Astrocyte of the cerebellum (primary cell): Measurements from ENCODE around the gene BSG.

Experiments used
- DNase-seq: peaks from one replicate; pipeline ENCODE4 v3.0.0-alpha.2; 2011; ENCODE audit warnings: low read depth
- H3K4me3 ChIP-seq: 2 replicates; pipeline ENCODE4 v1.5.1; 2011; ENCODE audit warnings: mild to moderate bottlenecking, low read depth, low read length, moderate library complexity
- in situ Hi-C: cut with HindIII; loops from 2 replicates; pipeline ENCODE4 v1.10.0; 2017; ENCODE audit warnings: low sequenced_read_pairs
- TF ChIP-seq, protein P1 (sequence below): IDR thresholded peaks from 2 replicates; pipeline ENCODE4 v1.5.1; 2012; ENCODE audit warnings: low read length, low read depth, moderate library complexity, mild to moderate bottlenecking; ENCODE audit errors: missing control alignments

The BSG gene

DNA sequence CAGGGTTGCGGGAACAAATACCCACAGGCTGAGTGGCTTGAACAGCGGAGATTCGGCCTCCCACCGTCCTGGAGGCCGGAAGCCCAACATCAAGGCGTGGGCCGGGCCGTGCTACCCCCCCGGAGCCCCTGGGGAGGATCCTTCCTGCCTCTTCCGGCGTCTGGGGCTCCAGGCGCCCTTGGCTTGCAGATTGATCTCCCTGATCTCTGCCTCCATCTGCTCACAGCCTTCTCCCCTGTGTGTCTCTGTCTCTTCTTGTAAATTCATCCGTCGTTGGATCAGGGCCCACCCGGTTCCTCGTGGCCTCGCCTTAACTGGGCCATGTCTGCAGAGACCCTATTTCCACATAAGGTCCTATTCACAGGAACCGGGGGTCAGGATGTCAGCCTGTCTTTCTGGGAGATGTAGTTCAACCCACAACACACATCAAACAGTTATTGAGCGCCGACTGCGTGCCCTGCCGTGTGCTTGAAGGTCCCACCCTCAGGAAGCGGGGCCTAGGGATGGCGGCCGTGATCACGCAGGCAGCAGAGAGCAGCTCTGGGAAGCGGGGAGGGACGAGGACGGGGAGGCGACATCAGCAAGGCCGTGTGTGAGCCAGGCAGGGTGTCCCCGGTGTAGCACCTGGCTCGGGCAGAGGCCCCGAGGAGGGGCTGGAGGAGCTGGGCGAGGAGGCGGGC lies 38.5 kb downstream of the BSG start:
- no peak overlapping the region for H3K4me3 ChIP-seq
- in situ Hi-C loops: no loop called here
- DNase-seq: peak; percentile 92
- TF ChIP-seq, protein P1, sequence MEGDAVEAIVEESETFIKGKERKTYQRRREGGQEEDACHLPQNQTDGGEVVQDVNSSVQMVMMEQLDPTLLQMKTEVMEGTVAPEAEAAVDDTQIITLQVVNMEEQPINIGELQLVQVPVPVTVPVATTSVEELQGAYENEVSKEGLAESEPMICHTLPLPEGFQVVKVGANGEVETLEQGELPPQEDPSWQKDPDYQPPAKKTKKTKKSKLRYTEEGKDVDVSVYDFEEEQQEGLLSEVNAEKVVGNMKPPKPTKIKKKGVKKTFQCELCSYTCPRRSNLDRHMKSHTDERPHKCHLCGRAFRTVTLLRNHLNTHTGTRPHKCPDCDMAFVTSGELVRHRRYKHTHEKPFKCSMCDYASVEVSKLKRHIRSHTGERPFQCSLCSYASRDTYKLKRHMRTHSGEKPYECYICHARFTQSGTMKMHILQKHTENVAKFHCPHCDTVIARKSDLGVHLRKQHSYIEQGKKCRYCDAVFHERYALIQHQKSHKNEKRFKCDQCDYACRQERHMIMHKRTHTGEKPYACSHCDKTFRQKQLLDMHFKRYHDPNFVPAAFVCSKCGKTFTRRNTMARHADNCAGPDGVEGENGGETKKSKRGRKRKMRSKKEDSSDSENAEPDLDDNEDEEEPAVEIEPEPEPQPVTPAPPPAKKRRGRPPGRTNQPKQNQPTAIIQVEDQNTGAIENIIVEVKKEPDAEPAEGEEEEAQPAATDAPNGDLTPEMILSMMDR: no peak

DNA sequence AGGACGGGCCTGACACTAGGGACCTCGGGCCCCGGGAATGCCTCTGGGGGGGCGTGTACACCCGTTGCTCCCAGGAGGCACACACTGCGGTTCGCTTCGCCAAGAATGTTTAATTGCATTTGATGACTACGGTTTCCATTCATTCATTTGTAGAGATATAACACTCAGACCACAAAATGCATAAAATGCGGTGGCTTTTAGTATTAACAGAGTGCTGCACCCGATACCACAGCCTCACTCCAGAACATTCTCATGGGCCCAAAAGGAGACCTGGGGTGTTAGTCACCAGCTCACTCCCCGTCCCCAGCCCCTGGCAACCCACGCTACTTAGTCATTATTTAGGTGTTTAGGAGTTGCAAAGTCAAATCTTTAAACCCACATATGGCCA lies 39.1 kb downstream of the BSG start:
- no peak overlapping the region for H3K4me3 ChIP-seq
- peak; percentile 98 for DNase-seq
- TF ChIP-seq, protein P1: no peak
- in situ Hi-C loops: no loop called here

DNA sequence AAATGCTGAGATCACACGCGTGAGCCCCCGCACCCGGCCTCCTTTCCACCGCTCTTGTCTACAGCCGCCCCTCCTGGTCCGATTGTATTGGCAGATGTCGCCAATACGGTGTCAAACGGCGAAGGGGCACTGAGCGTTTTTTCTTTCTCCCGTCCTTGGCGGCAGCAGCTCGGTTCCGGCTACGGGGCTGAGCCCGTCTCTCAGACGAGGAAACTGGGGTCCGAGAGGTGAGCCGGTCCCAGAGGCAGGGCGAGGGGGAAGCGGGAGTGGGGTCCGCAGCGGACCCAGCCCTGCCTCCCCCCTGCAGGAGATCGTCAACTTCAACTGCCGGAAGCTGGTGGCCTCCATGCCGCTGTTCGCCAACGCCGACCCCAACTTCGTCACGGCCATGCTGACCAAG lies 40.5 kb downstream of the BSG start:
- no peak overlapping the region for H3K4me3 ChIP-seq
- in situ Hi-C loops: no loop called here
- TF ChIP-seq, protein P1: no peak
- no peak for DNase-seq

DNA sequence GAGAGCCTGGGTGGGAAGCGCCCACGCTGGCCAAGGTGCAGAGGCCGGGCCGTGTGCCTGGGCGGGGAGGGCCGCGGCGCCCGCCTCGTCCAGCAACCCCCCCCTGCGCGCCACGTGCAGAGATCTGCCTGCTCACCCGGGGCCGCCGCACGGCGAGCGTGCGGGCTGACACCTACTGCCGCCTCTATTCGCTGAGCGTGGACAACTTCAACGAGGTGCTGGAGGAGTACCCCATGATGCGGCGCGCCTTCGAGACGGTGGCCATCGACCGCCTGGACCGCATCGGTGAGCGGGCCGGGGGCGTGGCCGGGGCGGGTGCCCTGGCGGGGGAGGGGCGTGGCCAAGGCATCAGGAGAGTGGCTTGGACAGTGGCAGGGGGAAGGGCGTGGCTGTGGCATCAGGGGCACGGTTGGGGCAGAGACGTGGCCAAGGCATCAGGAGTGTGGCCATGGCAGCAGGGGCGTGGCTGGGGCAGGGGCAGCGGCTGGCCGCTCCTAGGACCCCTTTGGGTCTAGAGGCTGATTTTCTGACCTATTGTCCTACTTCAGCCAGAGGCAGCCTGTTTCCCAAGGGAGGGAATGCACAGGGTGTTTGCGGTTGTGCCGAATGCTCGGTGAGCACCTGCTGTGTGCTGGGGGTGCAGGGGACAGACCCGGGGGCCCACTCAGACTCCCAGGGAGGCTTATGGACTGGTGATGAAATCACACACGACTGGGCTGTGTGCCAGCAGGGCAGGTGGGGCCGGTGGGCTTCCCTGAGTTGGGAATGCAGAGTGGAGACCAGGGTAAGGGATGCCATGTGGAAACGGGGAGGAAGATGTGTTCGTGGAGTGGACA lies 41.6 kb downstream of the BSG start:
- no peak for DNase-seq

DNA sequence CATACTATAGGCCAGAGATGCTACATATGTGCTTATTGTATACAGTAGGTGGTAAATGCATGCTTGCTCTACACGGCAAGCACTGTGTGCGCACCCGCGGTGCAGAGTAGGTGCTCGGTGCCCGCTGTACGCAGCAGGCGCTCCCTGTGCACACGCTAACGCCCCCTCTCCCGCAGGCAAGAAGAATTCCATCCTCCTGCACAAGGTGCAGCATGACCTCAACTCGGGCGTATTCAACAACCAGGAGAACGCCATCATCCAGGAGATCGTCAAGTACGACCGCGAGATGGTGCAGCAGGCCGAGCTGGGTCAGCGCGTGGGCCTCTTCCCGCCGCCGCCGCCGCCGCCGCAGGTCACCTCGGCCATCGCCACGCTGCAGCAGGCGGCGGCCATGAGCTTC lies 43.2 kb downstream of the BSG start:
- no peak overlapping the region for H3K4me3 ChIP-seq
- TF ChIP-seq, protein P1: no peak
- in situ Hi-C loops: no loop called here
- no peak for DNase-seq

More for the DNA sequence above, 41.6 kb downstream of the BSG start:
- in situ Hi-C loops: no loop called here
- TF ChIP-seq, protein P1: no peak
- H3K4me3 ChIP-seq: no peak overlapping the region

DNA sequence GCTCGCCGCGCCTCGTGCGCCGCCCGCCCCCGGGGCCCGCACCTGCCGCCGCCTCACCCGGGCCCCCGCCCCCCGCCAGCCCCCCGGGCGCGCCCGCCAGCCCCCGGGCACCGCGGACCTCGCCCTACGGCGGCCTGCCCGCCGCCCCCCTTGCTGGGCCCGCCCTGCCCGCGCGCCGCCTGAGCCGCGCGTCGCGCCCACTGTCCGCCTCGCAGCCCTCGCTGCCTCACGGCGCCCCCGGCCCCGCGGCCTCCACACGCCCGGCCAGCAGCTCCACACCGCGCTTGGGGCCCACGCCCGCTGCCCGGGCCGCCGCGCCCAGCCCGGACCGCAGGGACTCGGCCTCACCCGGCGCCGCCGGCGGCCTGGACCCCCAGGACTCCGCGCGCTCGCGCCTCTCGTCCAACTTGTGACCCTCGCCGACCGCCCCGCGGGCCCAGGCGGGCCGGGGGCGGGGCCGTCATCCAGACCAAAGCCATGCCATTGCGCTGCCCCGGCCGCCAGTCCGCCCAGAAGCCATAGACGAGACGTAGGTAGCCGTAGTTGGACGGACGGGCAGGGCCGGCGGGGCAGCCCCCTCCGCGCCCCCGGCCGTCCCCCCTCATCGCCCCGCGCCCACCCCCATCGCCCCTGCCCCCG lies 43.8 kb downstream of the BSG start:
- DNase-seq: no peak
- in situ Hi-C loops: no loop called here
- TF ChIP-seq, protein P1: no peak

More for the DNA sequence above, 43.8 kb downstream of the BSG start:
- no peak overlapping the region for H3K4me3 ChIP-seq
